Nephron progenitor cell (in vitro differentiated cells): ENCODE data around the gene MDH1.
"Not testable (repeated sequence)": the region's sequence is repeated elsewhere in the genome, so short reads cannot be mapped to it uniquely, and the experiment has no call there.

Source experiments
- DNase-seq: peaks from one replicate; pipeline ENCODE4 v3.0.0; 2021
- H3K27ac Mint-ChIP-seq: 2 replicates; pipeline ENCODE4 v1.8.0; 2021; ENCODE audit warnings: mild to moderate bottlenecking, moderate library complexity, mixed read lengths
- H3K27me3 Mint-ChIP-seq: 2 replicates; pipeline ENCODE4 v1.8.0; 2021; ENCODE audit warnings: mild to moderate bottlenecking, low read depth, mixed read lengths; ENCODE audit not compliant: poor library complexity
- H3K36me3 Mint-ChIP-seq: 2 replicates; pipeline ENCODE4 v1.8.0; 2021; ENCODE audit warnings: low read depth, mixed read lengths
- H3K4me1 Mint-ChIP-seq: 2 replicates; pipeline ENCODE4 v1.8.0; 2021; ENCODE audit warnings: mixed read lengths
- H3K4me3 Mint-ChIP-seq: 2 replicates; pipeline ENCODE4 v1.8.0; 2021; ENCODE audit warnings: mild to moderate bottlenecking, moderate library complexity, mixed read lengths
- H3K9me3 Mint-ChIP-seq: 2 replicates; pipeline ENCODE4 v1.8.0; 2021; ENCODE audit warnings: mild to moderate bottlenecking, moderate library complexity, mixed read lengths
- CTCF ChIP-seq: fragments of 200-600 bp; sonication (generic); IDR thresholded peaks from 2 replicates; pipeline ENCODE4 v1.5.0; 2021; ENCODE audit warnings: antibody characterized with exemption

The MDH1 gene

GRCh38 chr2:63591566-63592175 lies 2.9 kb downstream of the MDH1 start:
- no peak for DNase-seq
- peaks cover 20% of the 10 kb centered on the region for H3K36me3 Mint-ChIP-seq
- H3K4me1 Mint-ChIP-seq = peaks cover 35% of the 10 kb centered on the region
- no peak overlapping the region for H3K27ac Mint-ChIP-seq
- H3K27me3 Mint-ChIP-seq = peaks cover 5% of the 10 kb centered on the region
- no peak overlapping the region for H3K4me3 Mint-ChIP-seq
- TF ChIP-seq CTCF = no peak
- no peaks in the 10 kb centered on the region for H3K9me3 Mint-ChIP-seq

GRCh38 chr2:63594660-63595059 lies 5.9 kb downstream of the MDH1 start:
- Mint-ChIP-seq H3K9me3 (no peaks in the 10 kb centered on the region), H3K36me3 (peaks cover 36% of the 10 kb centered on the region)
- DNase-seq = no peak

GRCh38 chr2:63596401-63596883 lies 7.7 kb downstream of the MDH1 start:
- no peaks in the 10 kb centered on the region for H3K27me3 Mint-ChIP-seq
- peaks cover 39% of the 10 kb centered on the region for H3K36me3 Mint-ChIP-seq
- H3K4me3 Mint-ChIP-seq = no peak overlapping the region
- DNase-seq = no peak
- no peak for TF ChIP-seq CTCF
- no peaks in the 10 kb centered on the region for H3K9me3 Mint-ChIP-seq
- peaks cover 3% of the 10 kb centered on the region for H3K4me1 Mint-ChIP-seq
- no peak overlapping the region for H3K27ac Mint-ChIP-seq

More at GRCh38 chr2:63594660-63595059, 5.9 kb downstream of the MDH1 start:
- H3K4me3 Mint-ChIP-seq = no peak overlapping the region
- no peaks in the 10 kb centered on the region for H3K27me3 Mint-ChIP-seq
- TF ChIP-seq CTCF = no peak
- no peak overlapping the region for H3K27ac Mint-ChIP-seq
- peaks cover 17% of the 10 kb centered on the region for H3K4me1 Mint-ChIP-seq

GRCh38 chr2:63598981-63599380 lies 10.2 kb downstream of the MDH1 start:
- Mint-ChIP-seq H3K4me3 (no peak overlapping the region), H3K36me3 (peaks cover 52% of the 10 kb centered on the region), H3K4me1 (no peaks in the 10 kb centered on the region), H3K9me3 (no peaks in the 10 kb centered on the region), H3K27ac (no peak overlapping the region), H3K27me3 (no peaks in the 10 kb centered on the region)
- DNase-seq = no peak
- TF ChIP-seq CTCF = no peak

- H3K9me3 Mint-ChIP-seq = no peaks in the 10 kb centered on the region
- H3K4me3 Mint-ChIP-seq = no peak overlapping the region
- no peak overlapping the region for H3K27ac Mint-ChIP-seq
- H3K36me3 Mint-ChIP-seq = peaks cover 63% of the 10 kb centered on the region
- H3K4me1 Mint-ChIP-seq = no peaks in the 10 kb centered on the region
- H3K27me3 Mint-ChIP-seq = no peaks in the 10 kb centered on the region
- TF ChIP-seq CTCF = no peak
- no peak for DNase-seq
These were observed 12.2 kb downstream of the MDH1 start for GRCh38 chr2:63600881-63601460.

- H3K4me1 Mint-ChIP-seq = no peaks in the 10 kb centered on the region
- no peak for TF ChIP-seq CTCF
- no peak for DNase-seq
- H3K27me3 Mint-ChIP-seq = no peaks in the 10 kb centered on the region
- peak overlapping the region; percentile 34 for H3K27ac Mint-ChIP-seq
- no peaks in the 10 kb centered on the region for H3K9me3 Mint-ChIP-seq
- no peak overlapping the region for H3K4me3 Mint-ChIP-seq
- H3K36me3 Mint-ChIP-seq = peaks cover 58% of the 10 kb centered on the region
These were observed 15.9 kb downstream of the MDH1 start for GRCh38 chr2:63604666-63605065.

GRCh38 chr2:63608865-63609264 lies 20.1 kb downstream of the MDH1 start:
- H3K9me3 Mint-ChIP-seq, DNase-seq, H3K4me1 Mint-ChIP-seq, H3K27ac Mint-ChIP-seq, H3K4me3 Mint-ChIP-seq, H3K27me3 Mint-ChIP-seq: not testable (repeated sequence)
- peaks cover 34% of the 10 kb centered on the region for H3K36me3 Mint-ChIP-seq
